HG02938 (cell line): ENCODE results near the gene RASAL2.
"Not testable (repeated sequence)": the region's sequence is repeated elsewhere in the genome, so short reads cannot be mapped to it uniquely, and the experiment has no call there.

ENCODE experiments used
- ATAC-seq: cut with Tn5 transposase; IDR thresholded peaks from one replicate; pipeline ENCODE4 v1.9.1; 2021; ENCODE audit warnings: mild to moderate bottlenecking, moderate library complexity; ENCODE audit not compliant: unreplicated experiment

RASAL2 gene

DNA sequence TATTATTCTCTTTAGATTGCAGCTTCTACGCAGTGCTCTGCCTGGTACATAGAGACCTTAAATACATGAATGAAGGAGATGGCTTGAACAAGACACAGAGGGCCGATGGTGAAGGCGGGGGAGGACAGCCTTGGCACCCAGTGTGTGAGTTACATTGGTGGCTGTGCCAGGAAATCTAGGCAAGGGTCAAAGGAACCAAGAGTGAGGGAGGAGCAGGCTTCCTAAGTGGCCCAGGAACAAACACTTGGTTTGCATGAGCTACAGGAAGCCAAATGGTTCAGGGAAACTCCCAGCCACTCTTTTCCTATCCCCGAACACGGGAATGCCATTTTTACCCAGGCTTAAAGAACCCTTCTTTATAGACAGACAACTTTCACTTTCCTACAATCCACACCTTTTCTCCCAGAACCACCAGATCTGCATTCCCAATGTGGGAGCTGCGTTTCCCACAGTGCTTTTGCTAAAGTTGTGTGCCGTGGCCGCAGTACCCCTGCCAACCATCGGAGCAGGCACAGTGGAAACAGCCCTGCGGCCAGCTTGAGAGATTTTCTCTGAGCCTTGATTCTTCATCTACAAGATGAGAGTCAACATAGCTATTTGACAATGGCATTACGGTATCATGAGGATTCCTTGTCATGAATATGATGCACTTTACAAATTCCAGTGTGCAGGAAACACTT lies 406.3 kb downstream of the RASAL2 start:
- no peak for ATAC-seq

DNA sequence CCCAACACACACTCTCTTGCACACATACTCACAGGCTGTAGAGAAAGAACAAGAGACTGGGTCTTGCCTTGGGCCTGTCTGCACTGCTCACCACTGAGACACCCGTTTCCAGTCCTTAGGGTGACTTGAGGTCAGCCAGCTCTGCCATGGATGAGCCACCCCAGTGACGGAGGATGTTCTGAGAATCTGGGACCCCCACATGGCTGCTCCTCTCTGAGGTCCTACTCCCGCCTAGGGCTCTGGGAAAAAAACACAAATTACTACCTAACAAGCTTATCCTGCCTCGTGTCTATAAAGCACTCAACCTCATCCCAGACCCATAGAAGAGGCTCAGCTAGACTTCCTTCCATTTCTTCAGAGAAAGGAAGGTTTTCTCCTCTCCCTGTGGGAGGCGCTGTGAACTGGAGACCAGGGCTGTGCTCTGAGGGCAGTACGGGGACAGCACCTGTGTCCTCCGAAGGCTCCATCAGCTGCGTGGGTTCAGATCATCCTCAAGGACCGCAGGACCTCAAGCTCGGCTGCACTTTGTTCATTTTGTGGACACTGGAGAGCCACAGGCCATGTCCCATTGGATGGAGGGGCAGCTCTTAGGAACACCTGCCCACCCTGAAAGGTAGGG lies 407.1 kb downstream of the RASAL2 start:
- no peak for ATAC-seq

- peak; percentile 86 for ATAC-seq
Observed at GRCh38 chr1:178501705-178502329, 407.9 kb downstream of the RASAL2 start.

DNA sequence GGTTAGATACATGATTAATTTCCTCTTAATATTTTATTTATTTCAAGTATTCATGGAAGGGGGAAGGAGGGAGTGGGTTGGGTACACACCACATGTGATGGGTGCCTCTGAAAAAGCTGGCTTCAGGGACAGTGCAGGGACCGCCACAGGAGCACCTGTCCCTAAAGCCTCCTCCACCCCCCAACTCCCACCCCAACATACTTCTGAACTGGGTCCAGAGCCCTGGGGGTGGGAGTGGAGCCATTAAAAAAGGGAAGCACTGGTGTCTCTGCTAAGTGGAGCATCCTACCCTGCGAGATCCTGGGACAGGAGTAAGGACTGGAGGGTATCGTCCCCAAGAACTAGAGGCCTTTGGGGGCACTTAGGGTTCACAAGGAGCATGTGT lies 408.4 kb downstream of the RASAL2 start:
- ATAC-seq = no peak

GRCh38 chr1:178502856-178503255 lies 409.0 kb downstream of the RASAL2 start:
- ATAC-seq = no peak

DNA sequence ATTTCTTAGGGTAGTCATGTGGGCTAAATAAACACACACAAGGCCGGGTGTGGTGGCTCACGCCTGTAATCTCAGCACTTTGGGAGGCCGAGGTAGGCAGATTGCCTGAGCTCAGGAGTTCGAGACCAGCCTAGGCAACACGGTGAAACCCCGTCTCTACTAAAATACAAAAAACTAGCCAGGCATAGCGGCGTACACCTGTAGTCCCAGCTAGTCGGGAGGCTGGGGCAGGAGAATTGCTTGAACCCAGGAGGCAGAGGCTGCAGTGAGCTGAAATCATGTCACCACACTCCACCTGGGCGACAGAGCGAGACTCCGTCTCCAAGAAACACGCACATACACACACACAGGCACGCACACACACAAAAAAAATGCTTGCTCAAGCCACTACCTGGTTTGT lies 409.4 kb downstream of the RASAL2 start:
- ATAC-seq = not testable (repeated sequence)

GRCh38 chr1:178503849-178504248 lies 409.9 kb downstream of the RASAL2 start:
- ATAC-seq = no peak

DNA sequence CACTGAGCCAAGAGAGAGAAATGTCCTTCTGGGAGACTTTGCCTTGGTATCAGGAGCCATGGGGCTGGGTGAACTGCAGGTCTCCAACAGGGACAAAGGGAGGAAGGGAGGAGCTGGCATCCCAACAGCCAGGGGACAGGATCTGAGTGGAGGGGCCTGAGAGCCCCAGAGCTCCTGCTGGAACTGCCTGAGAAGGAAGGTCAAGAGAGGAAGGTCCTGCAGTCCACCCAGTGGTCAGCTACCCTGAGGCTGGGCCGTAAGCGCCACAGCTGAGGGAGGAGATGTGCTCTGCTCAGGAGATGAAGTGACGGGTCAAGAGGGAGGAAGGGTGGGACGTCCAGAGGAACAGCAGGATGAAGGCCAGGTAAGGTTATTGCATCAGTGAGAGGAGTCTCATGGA lies 410.4 kb downstream of the RASAL2 start:
- no peak for ATAC-seq

- ATAC-seq = no peak
Observed at GRCh38 chr1:178506177-178506576, 412.3 kb downstream of the RASAL2 start.

DNA sequence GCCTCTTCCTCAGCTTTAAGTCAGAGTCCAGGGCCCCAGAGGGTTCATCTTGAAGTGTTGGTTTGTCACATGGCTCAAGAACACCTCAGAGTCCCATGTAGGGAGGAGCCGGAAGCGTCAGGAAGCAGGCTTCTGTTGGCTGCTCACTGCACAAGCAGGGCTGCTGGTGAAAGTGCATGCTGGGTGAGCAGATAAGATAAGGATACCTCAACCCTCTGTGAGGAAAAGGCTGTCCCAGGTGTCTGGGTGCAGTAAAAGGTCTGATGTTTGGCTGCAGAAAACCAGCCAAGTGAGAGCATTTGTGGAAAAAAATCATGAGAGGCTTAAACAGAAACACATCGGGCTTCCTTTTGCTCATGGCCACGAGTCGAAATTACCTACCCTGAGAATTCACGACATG lies 412.8 kb downstream of the RASAL2 start:
- ATAC-seq = no peak

DNA sequence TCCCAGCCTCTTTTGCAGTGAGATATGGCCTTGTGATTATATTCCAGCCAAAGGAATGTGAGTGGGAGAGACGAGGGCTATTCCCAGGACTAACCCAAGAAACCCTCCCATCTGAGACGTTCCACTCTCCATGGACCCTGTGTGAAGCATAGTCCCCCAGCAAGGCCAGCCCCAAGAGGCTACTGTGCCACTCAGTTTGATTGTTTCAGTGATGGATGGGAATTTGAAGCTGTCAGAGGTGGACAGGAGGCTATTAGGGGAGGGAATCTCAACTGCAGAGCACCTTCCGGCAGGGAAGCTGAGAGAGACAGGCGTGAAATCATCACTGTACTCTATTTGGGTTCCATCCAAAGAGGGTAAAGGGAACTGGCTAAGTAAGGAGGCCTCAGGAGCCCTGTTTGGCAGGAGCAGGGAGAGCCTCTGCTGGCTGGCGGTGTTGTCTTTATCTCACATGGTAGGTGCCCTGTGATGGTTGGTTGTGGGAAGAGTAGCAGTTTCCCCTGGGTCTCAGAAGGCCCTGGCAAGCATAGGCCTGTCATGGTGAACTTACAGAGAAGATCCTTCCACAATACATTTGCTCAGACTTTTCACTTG lies 415.6 kb downstream of the RASAL2 start:
- no peak for ATAC-seq

GRCh38 chr1:178510155-178510554 lies 416.3 kb downstream of the RASAL2 start:
- ATAC-seq = no peak

GRCh38 chr1:178512566-178513277 lies 418.8 kb downstream of the RASAL2 start, which contains the start of gene TEX35:
Gene TEX35 (plus strand): TSS chr1:178513109. CDS start chr1:178513189, 80 bp downstream.
- no peak for ATAC-seq

- no peak for ATAC-seq
Observed at GRCh38 chr1:178513278-178513983, 419.5 kb downstream of the RASAL2 start.

DNA sequence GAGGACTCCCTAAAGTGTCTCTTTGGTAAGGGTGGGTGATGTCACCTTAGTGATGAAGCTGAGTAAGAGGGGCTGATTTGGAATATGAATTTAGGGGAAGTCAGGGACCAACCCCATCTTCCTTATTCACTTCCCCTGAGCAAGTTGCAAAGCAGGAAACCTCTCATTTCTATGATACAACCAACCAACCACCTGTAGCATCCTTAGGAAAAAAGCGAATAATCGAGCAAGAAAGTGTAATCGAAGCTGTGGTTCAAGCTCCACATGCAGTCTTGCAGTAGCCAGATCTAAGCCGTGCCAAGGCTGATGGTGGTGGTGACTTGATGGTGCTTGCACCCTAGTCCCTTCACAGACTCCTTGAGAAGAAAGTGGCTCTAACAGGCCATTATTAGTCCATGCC lies 422.2 kb downstream of the RASAL2 start:
- ATAC-seq = no peak

DNA sequence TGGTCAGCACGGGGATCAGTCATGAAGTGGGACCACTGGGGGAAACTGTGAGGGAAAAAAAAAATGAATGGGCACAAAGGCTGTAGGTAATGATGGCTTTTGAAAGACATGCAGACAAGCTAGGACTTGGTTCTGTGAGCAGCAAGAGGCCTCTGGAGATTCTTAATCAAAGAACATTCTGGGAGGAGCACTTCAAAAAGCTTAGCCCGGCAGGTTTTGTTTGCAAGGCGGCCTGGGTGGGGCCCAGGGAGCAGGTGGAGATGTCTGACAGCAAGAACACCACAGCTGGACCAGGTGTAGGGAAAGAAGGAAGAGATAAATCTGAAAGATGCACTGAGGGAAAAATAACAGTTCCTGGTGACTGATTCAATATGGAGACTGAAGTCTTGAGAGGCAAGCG lies 425.0 kb downstream of the RASAL2 start:
- no peak for ATAC-seq

DNA sequence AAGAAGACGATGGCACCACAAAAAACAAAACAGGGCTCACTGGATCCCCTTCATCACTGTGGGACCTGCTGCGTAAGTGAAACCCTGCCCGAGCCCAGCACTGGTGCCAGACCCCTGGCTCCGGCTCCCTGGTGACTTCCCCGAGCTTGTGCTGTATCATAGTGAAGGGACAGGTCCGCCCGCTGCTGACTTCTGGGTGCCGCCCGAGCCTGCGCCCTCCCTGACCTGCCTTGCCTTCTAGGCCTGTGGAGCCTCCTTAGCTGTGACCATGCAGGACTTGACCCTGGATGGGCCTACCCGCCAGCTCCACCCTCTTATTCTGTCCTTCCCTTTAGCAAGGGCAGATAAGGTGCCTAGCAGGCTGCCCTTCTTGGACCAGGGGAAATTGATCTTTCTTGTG lies 426.9 kb downstream of the RASAL2 start:
- ATAC-seq = no peak

DNA sequence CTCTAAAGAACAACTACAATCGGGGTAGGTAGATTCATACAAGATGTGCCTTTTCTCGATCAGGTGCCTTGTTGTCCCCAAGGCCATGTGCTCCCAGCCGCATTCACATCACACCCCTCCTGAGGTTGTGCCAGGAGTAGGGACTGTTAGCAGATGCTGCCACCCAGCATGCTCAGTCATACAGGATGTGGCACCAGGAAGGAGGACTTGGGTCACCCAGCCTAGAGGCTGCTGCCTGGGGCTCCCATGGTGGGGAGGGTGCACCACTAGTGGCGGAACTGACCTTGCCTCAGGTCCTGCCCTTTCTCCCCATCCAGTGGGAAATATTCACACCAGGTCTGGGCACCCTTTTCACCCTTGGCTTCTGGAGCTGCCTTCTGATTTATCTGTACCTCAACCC lies 427.3 kb downstream of the RASAL2 start:
- no peak for ATAC-seq

- ATAC-seq = no peak
Observed at GRCh38 chr1:178527117-178527516, 433.2 kb downstream of the RASAL2 start.

DNA sequence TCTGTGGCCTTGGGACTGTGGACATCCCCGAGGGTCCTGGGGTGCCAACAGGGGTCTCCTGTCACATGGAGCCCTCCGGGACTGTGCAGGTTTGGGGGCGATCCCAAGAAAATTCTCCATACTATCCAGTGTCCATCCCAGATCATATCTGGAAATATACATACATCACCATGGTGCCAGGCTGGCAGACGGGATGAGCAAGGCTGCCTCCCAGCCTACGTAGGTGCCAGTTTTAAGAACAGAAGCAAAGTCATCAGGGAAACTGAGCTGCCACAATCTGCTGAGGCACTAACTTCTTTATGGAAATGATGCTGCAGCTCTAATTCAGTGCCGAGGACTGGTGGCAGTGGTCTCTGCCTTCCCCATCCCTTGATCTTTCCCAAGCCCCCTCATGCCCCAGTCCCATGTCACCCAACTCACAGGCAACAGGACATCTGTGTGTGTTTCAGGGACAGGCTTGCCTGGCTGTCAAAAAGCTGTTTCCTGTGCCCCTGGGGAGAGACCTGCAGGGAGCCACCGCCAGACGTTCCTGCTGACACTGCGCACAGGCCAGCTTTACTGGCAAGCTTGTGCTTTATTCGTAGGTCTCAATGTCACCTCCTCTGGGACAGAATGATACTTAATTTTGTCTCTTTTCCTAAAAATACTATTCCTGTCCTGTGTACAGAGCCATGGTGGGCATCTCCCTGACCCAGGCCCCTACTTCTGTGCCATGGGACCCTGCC lies 434.5 kb downstream of the RASAL2 start:
- ATAC-seq = no peak
